Measurements from ENCODE around the gene FNDC11. TPM values are rescaled to one million over a fixed set of nuclear protein-coding genes. Genes with fewer than 3 reads are reported as not detected.

FNDC11 gene
- total RNA-seq, 1 donor from 2014 or later: 0.32 TPM

DNA sequence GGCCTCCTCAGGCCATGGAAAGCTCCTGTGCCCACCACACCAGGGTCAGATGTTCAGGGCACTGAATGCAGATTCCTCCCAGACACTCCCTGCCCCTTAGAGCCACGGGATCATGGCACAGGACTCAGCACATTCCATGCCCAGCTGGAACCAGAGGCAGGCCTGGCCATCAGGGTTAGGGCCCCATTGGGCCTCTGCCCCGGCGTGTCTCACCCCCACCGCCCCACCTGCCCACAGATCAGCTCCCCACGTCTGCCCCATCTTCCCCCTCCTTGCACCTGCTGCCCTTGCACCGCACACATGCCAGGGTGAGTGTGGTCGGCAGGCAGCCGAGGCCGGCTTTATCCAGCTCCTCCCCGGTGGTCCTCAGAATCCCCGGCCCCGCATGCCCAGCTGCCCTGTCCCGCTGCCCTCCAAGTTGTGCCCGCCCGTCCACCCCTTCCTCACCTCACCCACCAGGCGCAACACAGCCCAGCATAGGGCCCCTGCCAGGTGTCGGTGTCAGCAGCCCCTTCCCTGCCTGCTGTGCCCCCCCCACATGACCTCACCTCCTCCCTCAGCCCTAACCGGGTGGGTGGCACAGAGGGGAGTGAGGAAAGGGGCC is 4.2 kb upstream of the FNDC11 start:
- Histone ChIP-seq H3K4me3 (no peak overlapping the region), H3K27ac (no peak overlapping the region), H3K36me3 (no peaks in the 10 kb centered on the region), H3K27me3 (peaks cover 25% of the 10 kb centered on the region), H3K9me3 (no peaks in the 10 kb centered on the region), H3K4me1 (peaks cover 10% of the 10 kb centered on the region)
- intact Hi-C loops (cut with DNase I): no loop called here
- ATAC-seq: no peak
- TF ChIP-seq, protein P1, sequence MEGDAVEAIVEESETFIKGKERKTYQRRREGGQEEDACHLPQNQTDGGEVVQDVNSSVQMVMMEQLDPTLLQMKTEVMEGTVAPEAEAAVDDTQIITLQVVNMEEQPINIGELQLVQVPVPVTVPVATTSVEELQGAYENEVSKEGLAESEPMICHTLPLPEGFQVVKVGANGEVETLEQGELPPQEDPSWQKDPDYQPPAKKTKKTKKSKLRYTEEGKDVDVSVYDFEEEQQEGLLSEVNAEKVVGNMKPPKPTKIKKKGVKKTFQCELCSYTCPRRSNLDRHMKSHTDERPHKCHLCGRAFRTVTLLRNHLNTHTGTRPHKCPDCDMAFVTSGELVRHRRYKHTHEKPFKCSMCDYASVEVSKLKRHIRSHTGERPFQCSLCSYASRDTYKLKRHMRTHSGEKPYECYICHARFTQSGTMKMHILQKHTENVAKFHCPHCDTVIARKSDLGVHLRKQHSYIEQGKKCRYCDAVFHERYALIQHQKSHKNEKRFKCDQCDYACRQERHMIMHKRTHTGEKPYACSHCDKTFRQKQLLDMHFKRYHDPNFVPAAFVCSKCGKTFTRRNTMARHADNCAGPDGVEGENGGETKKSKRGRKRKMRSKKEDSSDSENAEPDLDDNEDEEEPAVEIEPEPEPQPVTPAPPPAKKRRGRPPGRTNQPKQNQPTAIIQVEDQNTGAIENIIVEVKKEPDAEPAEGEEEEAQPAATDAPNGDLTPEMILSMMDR (IDR thresholded peaks at IDR 0.05): no peak
- DNase-seq: no peak

DNA sequence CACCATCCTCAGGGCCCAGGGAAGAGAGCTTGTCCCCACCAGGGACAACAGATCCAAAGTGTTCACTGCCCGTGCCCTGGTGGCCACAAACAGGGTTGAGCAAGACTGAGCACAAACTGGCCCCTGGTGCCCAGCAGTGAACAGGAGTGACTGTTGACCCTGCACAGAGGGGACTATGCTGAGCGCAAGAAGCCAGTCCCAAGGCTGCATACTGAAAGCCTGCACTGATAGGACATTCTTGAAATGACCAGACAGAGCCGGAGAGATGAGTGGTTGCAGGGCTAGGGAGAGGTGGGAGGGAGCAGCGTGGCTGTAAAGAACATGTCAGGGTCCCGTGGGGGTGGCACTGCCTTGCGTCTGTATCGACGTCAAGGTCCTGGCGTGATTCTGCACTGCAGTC is 2.9 kb upstream of the FNDC11 start:
- no peaks in the 10 kb centered on the region for H3K9me3 ChIP-seq
- no peak for ATAC-seq
- H3K4me1 ChIP-seq: peaks cover 10% of the 10 kb centered on the region
- TF ChIP-seq, protein P1 (IDR thresholded peaks at IDR 0.05): no peak
- DNase-seq: no peak
- peaks cover 23% of the 10 kb centered on the region for H3K27me3 ChIP-seq
- H3K4me3 ChIP-seq: no peak overlapping the region
- no peaks in the 10 kb centered on the region for H3K36me3 ChIP-seq
- H3K27ac ChIP-seq: no peak overlapping the region
- intact Hi-C loops (cut with DNase I): no loop called here

DNA sequence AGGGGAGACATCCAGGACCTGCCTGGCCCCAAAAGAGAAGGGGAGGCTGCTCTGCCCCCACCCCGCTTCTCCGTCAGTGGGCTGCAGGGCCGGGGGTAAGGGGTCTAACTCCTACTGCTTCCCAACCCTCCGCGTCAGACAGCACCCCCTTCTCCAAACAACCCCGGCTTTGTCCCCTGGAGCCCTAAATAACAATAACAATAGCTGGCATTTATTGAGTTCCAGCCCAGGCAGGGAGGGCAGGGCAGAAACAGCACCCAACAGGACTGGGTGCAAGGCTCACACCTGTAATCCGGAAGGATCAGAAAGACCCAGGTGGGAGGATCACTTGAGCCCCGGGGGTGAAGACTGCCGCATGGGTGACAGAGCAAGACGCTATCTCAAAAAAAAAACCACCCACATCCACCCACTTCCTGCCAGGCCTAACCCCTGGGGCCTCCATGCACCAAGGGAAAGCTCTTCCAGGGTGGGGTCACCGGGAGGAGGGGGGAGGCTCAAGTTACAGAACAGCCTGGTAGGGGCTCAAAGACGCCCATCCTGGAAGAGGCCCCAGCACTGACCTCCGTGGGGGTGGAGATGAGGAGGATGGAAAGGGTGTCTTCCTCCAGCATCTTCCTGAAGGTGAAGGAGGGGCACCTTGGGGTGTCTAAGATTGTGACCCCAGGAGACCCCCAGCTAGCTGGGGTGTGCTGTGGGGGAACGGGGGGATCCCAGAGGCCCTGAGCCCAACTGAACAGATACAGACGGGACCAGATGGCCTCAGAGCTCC is 1.3 kb upstream of the FNDC11 start:
- peaks cover 12% of the 10 kb centered on the region for H3K27me3 ChIP-seq
- intact Hi-C loops (cut with DNase I): no loop called here
- H3K9me3 ChIP-seq: no peaks in the 10 kb centered on the region
- TF ChIP-seq, protein P1 (IDR thresholded peaks at IDR 0.05): no peak
- no peak overlapping the region for H3K4me3 ChIP-seq
- peaks cover 10% of the 10 kb centered on the region for H3K4me1 ChIP-seq
- no peak for DNase-seq
- H3K27ac ChIP-seq: no peak overlapping the region
- ATAC-seq: no peak
- H3K36me3 ChIP-seq: no peaks in the 10 kb centered on the region

DNA sequence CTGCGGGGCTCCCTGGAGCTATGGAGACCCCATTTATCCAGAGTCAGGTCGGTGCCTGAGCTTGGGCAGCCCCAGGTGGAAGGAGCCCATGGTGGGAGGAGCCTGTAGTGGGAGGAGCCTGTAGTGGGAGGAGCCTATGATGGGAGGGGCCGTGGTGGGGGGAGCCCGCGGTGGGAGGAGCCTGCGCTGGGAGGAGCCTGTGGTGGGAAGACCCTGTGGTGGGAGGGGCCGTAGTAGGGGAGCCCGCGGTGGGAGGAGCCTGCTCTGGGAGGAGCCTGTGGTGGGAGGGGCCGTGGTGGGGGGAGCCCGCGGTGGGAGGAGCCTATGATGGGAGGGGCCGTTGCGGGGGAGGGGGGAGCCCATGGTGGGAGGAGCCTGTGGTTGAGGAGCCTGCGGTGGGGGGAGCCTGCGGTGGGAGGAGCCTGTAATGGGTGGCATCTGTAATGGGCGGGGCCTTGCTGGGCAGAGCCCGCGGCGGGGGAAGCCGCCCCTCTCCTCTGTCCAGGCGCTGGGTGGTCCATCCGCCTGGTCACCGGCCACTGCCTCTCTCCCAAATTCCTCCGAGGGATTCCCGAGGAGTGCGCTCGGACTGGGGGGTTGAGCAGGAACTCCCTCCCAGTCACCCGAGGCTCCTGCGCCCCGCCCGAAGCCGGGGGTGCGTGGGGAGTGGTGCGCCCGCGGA is 567 bp upstream of the FNDC11 start:
- H3K4me3 ChIP-seq: peak overlapping the region; percentile 63
- intact Hi-C loops (cut with DNase I): no loop called here
- H3K4me1 ChIP-seq: peaks cover 10% of the 10 kb centered on the region
- H3K27ac ChIP-seq: no peak overlapping the region
- TF ChIP-seq, protein P1 (IDR thresholded peaks at IDR 0.05): no peak
- no peaks in the 10 kb centered on the region for H3K9me3 ChIP-seq
- ATAC-seq: peak; percentile 92
- H3K27me3 ChIP-seq: peaks cover 5% of the 10 kb centered on the region
- H3K36me3 ChIP-seq: peaks cover 1% of the 10 kb centered on the region
- DNase-seq: peak; percentile 87

DNA sequence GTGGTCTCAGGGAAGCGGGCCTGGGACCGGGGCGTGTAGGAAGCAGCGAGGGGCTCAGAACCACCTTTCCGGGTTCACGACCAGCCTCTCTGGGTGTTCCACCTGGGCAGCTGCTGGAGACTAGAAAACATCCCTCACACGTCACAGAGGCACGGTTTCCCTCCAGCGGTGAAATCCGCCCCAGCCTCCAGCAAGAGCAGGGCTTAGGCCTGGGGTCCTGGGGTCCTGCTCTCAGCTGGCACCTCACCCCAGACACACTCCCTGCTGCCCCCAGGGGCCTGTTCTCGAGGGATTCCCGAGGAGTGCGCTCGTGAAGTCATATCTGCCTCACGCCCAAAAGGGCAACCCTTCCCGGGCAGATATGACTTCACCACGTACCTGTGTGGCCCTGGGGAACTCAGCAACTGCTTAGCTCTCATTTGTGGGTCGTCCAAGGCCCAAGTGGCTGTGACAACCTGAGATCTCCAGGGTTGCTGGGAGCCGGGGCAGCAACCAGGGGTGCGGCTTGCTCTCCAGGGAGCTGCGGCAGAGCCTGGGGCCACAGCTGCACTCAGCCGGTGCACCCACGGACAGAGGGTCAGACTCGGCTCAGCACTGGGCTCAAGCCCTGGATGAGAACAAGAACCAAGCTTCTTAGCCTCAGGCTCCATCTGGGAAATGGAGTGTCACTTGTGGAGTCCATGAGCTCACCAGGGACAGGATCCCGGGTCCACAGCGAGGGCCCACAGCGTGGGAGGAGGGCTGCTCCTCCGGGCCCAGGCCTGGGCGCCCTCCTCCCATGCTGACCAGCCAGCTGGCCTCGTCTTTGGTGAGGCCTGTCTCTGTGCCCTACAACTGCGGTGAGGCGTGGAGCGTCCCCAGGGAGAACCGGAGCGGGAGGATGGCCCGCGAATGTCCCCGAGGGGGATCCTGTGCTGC is 661 bp downstream of the FNDC11 start:
- Histone ChIP-seq H3K9me3 (no peaks in the 10 kb centered on the region), H3K36me3 (peaks cover 8% of the 10 kb centered on the region), H3K27ac (no peak overlapping the region), H3K27me3 (no peaks in the 10 kb centered on the region), H3K4me3 (peak overlapping the region; percentile 63), H3K4me1 (peaks cover 10% of the 10 kb centered on the region)
- TF ChIP-seq, protein P1 (IDR thresholded peaks at IDR 0.05): no peak
- DNase-seq (no peak), ATAC-seq (no peak)
- intact Hi-C loops (cut with DNase I): no loop called here

Data from upper lobe of right lung (tissue), 1 donor.